GM19455 (cell line): ENCODE data around the gene LHFPL2.

Source experiments
- ATAC-seq: cut with Tn5 transposase; IDR thresholded peaks from one replicate; pipeline ENCODE4 v1.9.1; 2021; ENCODE audit not compliant: unreplicated experiment

The LHFPL2 gene

GRCh38 chr5:78642701-78643100 lies 5.9 kb downstream of the LHFPL2 start:
- ATAC-seq: no peak

- ATAC-seq: no peak
Measured at GRCh38 chr5:78640662-78641474, 7.7 kb downstream of the LHFPL2 start.

GRCh38 chr5:78639791-78640190 lies 8.8 kb downstream of the LHFPL2 start:
- ATAC-seq: no peak

- ATAC-seq: no peak
Measured at GRCh38 chr5:78638973-78639669, 9.5 kb downstream of the LHFPL2 start.

- no peak for ATAC-seq
Measured at GRCh38 chr5:78638423-78638822, 10.1 kb downstream of the LHFPL2 start.

- ATAC-seq: no peak
Measured at GRCh38 chr5:78637468-78637867, 11.1 kb downstream of the LHFPL2 start.

- no peak for ATAC-seq
Measured at GRCh38 chr5:78636682-78637081, 11.9 kb downstream of the LHFPL2 start.

- no peak for ATAC-seq
Measured at GRCh38 chr5:78634634-78635033, 13.9 kb downstream of the LHFPL2 start.

GRCh38 chr5:78634229-78634628 lies 14.3 kb downstream of the LHFPL2 start:
- ATAC-seq: no peak

- no peak for ATAC-seq
Measured at GRCh38 chr5:78633700-78634099, 14.9 kb downstream of the LHFPL2 start.

GRCh38 chr5:78632467-78632866 lies 16.1 kb downstream of the LHFPL2 start:
- ATAC-seq: no peak

- no peak for ATAC-seq
Measured at GRCh38 chr5:78631931-78632330, 16.6 kb downstream of the LHFPL2 start.

GRCh38 chr5:78630047-78630446 lies 18.5 kb downstream of the LHFPL2 start:
- no peak for ATAC-seq

GRCh38 chr5:78629624-78630023 lies 18.9 kb downstream of the LHFPL2 start:
- ATAC-seq: no peak

- no peak for ATAC-seq
Measured at GRCh38 chr5:78628270-78628992, 20.1 kb downstream of the LHFPL2 start.

GRCh38 chr5:78627766-78628165 lies 20.8 kb downstream of the LHFPL2 start:
- no peak for ATAC-seq

- ATAC-seq: no peak
Measured at GRCh38 chr5:78627175-78627574, 21.4 kb downstream of the LHFPL2 start.

GRCh38 chr5:78626009-78626571 lies 22.5 kb downstream of the LHFPL2 start:
- ATAC-seq: no peak

GRCh38 chr5:78624992-78625391 lies 23.6 kb downstream of the LHFPL2 start:
- ATAC-seq: no peak

- no peak for ATAC-seq
Measured at GRCh38 chr5:78624011-78624541, 24.5 kb downstream of the LHFPL2 start.

GRCh38 chr5:78622302-78622971 lies 26.1 kb downstream of the LHFPL2 start:
- ATAC-seq: no peak
